CD4-positive, CD25-positive, alpha-beta regulatory T cell (primary cell): Measurements from ENCODE around the gene METAP1D. TPM values are rescaled to one million over a fixed set of nuclear protein-coding genes. Genes with fewer than 3 reads are reported as not detected.

Experiments
- ATAC-seq, 2 donors: fragments of 150-1000 bp; cut with Tn5 transposase; one replicate each; pipeline ENCODE4 v1.10.0; 2021; ENCODE audit warnings: low read depth in 2 of 2, moderate number of reproducible peaks in 2 of 2, moderate library complexity in 1 of 2
- DNase-seq, 3 donors: peaks; one replicate each; pipeline versions ENCODE4 v3.0.0 to v3.0.0-alpha.2; 2012 to 2022; ENCODE audit warnings: mixed read lengths in 1 of 3
- H3K27ac ChIP-seq: one replicate; pipeline ENCODE4 v1.7.0; 2013; ENCODE audit warnings: mild to moderate bottlenecking, low read length; ENCODE audit not compliant: insufficient read depth, poor library complexity, severe bottlenecking
- H3K27me3 ChIP-seq: one replicate; pipeline ENCODE4 v1.7.0; 2013; ENCODE audit warnings: low read length; ENCODE audit not compliant: control insufficient read depth, insufficient read depth
- H3K36me3 ChIP-seq: one replicate; pipeline ENCODE4 v1.7.0; 2013; ENCODE audit warnings: mild to moderate bottlenecking, low read length, moderate library complexity; ENCODE audit not compliant: control insufficient read depth, insufficient read depth
- H3K4me1 ChIP-seq: 2 replicates; pipeline ENCODE4 v1.7.0; 2013; ENCODE audit warnings: mild to moderate bottlenecking, low read length; ENCODE audit not compliant: insufficient read depth, control insufficient read depth, poor library complexity, severe bottlenecking
- H3K4me3 ChIP-seq: one replicate; pipeline ENCODE4 v1.7.0; 2013; ENCODE audit warnings: low read depth, mild to moderate bottlenecking, low read length, moderate library complexity
- H3K9me3 ChIP-seq, 2 experiments: 1 replicate in 1 of 2; 2 replicates in 1 of 2; pipeline ENCODE4 v1.7.0; 2013; ENCODE audit warnings: low read length in 2 of 2, mild to moderate bottlenecking in 1 of 2, moderate library complexity in 1 of 2; ENCODE audit not compliant: control insufficient read depth in 2 of 2
- H3K27ac Mint-ChIP-seq, 3 donors: one replicate each; pipeline ENCODE4 v1.8.0; 2020 to 2022; ENCODE audit warnings: mild to moderate bottlenecking in 3 of 3, mixed read lengths in 3 of 3, moderate library complexity in 2 of 3
- H3K27me3 Mint-ChIP-seq: one replicate; pipeline ENCODE4 v1.8.0; 2022; ENCODE audit warnings: mild to moderate bottlenecking, mixed read lengths
- H3K36me3 Mint-ChIP-seq: one replicate; pipeline ENCODE4 v1.8.0; 2020; ENCODE audit warnings: mixed read lengths
- H3K4me1 Mint-ChIP-seq, 4 donors: one replicate each; pipeline ENCODE4 v1.8.0; 2020 to 2022; ENCODE audit warnings: mixed read lengths in 4 of 4, mild to moderate bottlenecking in 1 of 4
- H3K4me3 Mint-ChIP-seq, 4 donors: one replicate each; pipeline ENCODE4 v1.8.0; 2020 to 2022; ENCODE audit warnings: mild to moderate bottlenecking in 4 of 4, mixed read lengths in 4 of 4, moderate library complexity in 3 of 4
- H3K9me3 Mint-ChIP-seq, 7 donors: one replicate each; pipeline ENCODE4 v1.8.0; 2020 to 2022; ENCODE audit warnings: mixed read lengths in 7 of 7, mild to moderate bottlenecking in 3 of 7, moderate library complexity in 2 of 7
- polyA plus RNA-seq, 4 donors: library from polyadenylated mRNA; unstranded; fragments of 300-500 nt; fragmentation: Illumina TruSeq; gene quantifications; one replicate each; pipeline ENCODE4 v1.2.3, GENCODE V29; 2021
- total RNA-seq: library from RNA; stranded (reverse); gene quantifications from one replicate; pipeline ENCODE4 v1.2.3, GENCODE V29; 2022

METAP1D gene
- total and polyA plus RNA-seq, 5 donors from 2014 or later = 0.54 to 3.7 (median 2.3) TPM

DNA sequence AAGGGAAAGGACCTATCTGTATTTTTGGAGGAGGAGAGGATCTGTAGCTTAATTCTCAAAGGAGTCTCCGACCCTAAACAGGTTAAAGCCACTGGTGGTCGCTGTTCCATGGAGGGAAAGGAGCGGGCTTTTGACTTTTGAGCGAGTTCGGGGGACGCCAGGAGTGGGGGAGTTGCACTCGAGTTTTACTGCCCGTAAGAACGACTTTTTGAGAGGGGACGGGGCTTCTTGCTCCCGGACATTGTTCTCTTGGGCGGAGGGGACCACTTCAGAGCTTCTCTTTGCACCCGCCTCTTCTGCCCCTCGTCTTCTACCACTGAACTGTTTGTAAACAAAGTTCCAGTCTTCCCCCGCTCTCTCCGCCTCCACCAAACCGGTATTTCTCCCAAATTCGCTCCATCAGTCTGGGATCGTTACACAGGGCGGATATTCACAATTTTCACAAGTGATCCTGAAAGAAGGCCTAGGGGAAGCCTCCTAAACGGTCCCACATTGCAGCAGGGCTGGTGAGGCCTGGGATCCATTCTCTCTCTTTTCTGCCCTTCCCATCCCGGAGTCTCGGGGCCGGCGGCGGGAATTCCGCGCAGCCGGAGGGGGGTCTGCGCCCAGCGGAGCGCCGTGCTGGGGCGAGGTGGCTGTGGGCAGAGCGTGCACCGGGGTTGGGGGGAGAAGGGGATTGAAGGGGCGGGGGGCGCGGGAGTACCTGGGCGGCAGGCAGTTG, 96.3 kb downstream of the METAP1D start:
- Histone ChIP-seq H3K4me1 (peaks cover 71% of the 10 kb centered on the region), H3K9me3 (peaks cover 3 to 10% of the 10 kb centered on the region in 2 experiments)
- H3K27ac Mint-ChIP-seq = peak overlapping the region in 1 of 3 donors; percentile 80

GRCh38 chr2:172096626-172097547, 97.1 kb downstream of the METAP1D start:
- ATAC-seq = no peak
- Mint-ChIP-seq H3K27ac (no peak overlapping the region), H3K36me3 (peaks cover 3% of the 10 kb centered on the region), H3K4me1 (peaks cover 11 to 54% (median 34%) of the 10 kb centered on the region in 4 donors), H3K9me3 (peaks cover 0 to 13% (median 0%) of the 10 kb centered on the region in 7 donors), H3K27me3 (peaks cover 78% of the 10 kb centered on the region), H3K4me3 (peak overlapping the region; percentile 67 to 85 (median 82))
- Histone ChIP-seq H3K36me3 (no peaks in the 10 kb centered on the region), H3K27me3 (peaks cover 55% of the 10 kb centered on the region), H3K9me3 (peaks cover 0 to 10% of the 10 kb centered on the region in 2 experiments), H3K4me1 (peaks cover 79% of the 10 kb centered on the region), H3K4me3 (no peak overlapping the region), H3K27ac (no peak overlapping the region)
- peak in 1 of 3 donors; percentile 29 for DNase-seq

More for the DNA sequence above, 96.3 kb downstream of the METAP1D start:
- H3K9me3 Mint-ChIP-seq = peaks cover 0 to 13% (median 0%) of the 10 kb centered on the region in 7 donors
- H3K36me3 Mint-ChIP-seq = peaks cover 3% of the 10 kb centered on the region
- H3K27ac ChIP-seq = no peak overlapping the region
- H3K36me3 ChIP-seq = no peaks in the 10 kb centered on the region
- ATAC-seq (no peak), DNase-seq (no peak)
- H3K27me3 ChIP-seq = peaks cover 58% of the 10 kb centered on the region
- H3K27me3 Mint-ChIP-seq = peaks cover 78% of the 10 kb centered on the region
- peaks cover 11 to 48% (median 32%) of the 10 kb centered on the region in 4 donors for H3K4me1 Mint-ChIP-seq
- peak overlapping the region; percentile 21 for H3K4me3 ChIP-seq
- H3K4me3 Mint-ChIP-seq = peak overlapping the region; percentile 82 to 88 (median 84)

GRCh38 chr2:172097557-172098131, 97.9 kb downstream of the METAP1D start:
- Mint-ChIP-seq H3K4me3 (peak overlapping the region in 2 of 4 donors; percentile 64 to 85), H3K27ac (no peak overlapping the region), H3K9me3 (peaks cover 0 to 11% (median 0%) of the 10 kb centered on the region in 7 donors), H3K36me3 (peaks cover 2% of the 10 kb centered on the region), H3K4me1 (peaks cover 11 to 61% (median 34%) of the 10 kb centered on the region in 4 donors), H3K27me3 (peaks cover 77% of the 10 kb centered on the region)
- H3K9me3 ChIP-seq = peaks cover 0 to 10% of the 10 kb centered on the region in 2 experiments
- DNase-seq (peak in 1 of 3 donors; percentile 8), ATAC-seq (no peak)
- H3K27me3 ChIP-seq = peaks cover 49% of the 10 kb centered on the region
- H3K4me1 ChIP-seq = peaks cover 87% of the 10 kb centered on the region
- no peak overlapping the region for H3K4me3 ChIP-seq
- H3K27ac ChIP-seq = no peak overlapping the region
- no peaks in the 10 kb centered on the region for H3K36me3 ChIP-seq

DNA sequence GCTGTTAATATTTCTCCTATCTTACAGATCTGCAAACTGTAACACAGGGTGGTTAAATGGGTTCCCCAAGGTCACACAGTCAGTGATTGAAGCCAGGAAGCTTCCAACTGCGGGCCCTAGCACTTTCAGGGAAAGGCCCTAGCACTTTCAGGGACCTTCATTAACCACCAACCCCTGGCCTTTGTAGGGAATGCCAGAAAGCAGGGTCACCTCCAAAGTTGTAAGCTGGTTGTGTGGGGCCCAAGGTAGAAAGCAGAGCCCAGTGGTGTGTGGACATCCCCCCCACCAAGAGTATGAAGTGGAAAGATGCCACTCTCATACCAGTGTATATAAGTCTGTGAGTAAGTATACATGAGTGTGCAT, 98.5 kb downstream of the METAP1D start:
- Histone ChIP-seq H3K36me3 (no peaks in the 10 kb centered on the region), H3K4me1 (peaks cover 93% of the 10 kb centered on the region), H3K9me3 (peaks cover 0 to 10% of the 10 kb centered on the region in 2 experiments), H3K4me3 (no peak overlapping the region), H3K27ac (no peak overlapping the region), H3K27me3 (peaks cover 46% of the 10 kb centered on the region)
- Mint-ChIP-seq H3K4me1 (peaks cover 14 to 62% (median 37%) of the 10 kb centered on the region in 4 donors), H3K27ac (no peak overlapping the region), H3K4me3 (peak overlapping the region; percentile 21 to 73 (median 68)), H3K27me3 (peaks cover 77% of the 10 kb centered on the region), H3K36me3 (no peaks in the 10 kb centered on the region), H3K9me3 (peaks cover 0 to 9% (median 0%) of the 10 kb centered on the region in 7 donors)
- no peak for DNase-seq
- no peak for ATAC-seq

GRCh38 chr2:172098650-172099471, 99.1 kb downstream of the METAP1D start:
- Histone ChIP-seq H3K9me3 (peaks cover 0 to 4% of the 10 kb centered on the region in 2 experiments), H3K4me1 (peaks cover 99% of the 10 kb centered on the region), H3K4me3 (no peak overlapping the region), H3K27me3 (peaks cover 45% of the 10 kb centered on the region), H3K27ac (no peak overlapping the region), H3K36me3 (no peaks in the 10 kb centered on the region)
- no peak for ATAC-seq
- H3K36me3 Mint-ChIP-seq = peaks cover 2% of the 10 kb centered on the region
- H3K27me3 Mint-ChIP-seq = peaks cover 77% of the 10 kb centered on the region
- H3K4me3 Mint-ChIP-seq = peak overlapping the region; percentile 21 to 73 (median 68)
- peaks cover 19 to 65% (median 40%) of the 10 kb centered on the region in 4 donors for H3K4me1 Mint-ChIP-seq
- peak overlapping the region in 1 of 3 donors; percentile 8 for H3K27ac Mint-ChIP-seq
- DNase-seq = peak in 2 of 3 donors; percentile 20 to 35
- H3K9me3 Mint-ChIP-seq = peaks cover 0 to 8% (median 0%) of the 10 kb centered on the region in 7 donors

DNA sequence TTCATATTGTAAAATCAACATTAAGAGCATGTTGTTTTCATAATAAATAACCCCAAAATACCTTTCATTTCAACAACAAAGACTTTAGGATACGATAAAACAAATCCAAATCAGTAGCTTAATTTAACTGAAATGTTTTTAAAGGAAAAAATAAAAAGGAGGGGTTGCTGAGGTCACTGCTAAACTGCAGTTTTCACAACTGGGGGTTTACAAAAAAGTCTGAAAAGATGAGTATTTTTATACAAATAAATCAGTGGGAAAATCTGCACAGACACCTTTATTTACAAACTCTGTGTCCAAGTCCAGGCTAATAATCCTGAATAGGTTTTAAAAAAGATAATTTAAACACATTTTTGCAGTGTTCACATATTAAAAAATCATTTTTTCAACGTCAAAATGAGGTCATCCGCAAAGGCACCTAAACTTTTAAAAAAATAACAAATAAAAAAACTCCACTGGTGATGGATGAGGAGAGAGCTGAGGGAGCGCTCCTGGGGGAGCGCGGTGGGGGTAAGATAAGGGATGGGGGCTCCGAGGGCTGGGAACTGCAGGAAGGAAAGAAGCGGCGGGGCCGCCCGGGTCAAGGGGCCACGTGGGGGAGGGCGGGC, 99.8 kb downstream of the METAP1D start:
- no peak overlapping the region for H3K27ac ChIP-seq
- no peak overlapping the region for H3K4me3 ChIP-seq
- Mint-ChIP-seq H3K4me3 (peak overlapping the region in 2 of 4 donors; percentile 39 to 42), H3K27ac (peak overlapping the region in 1 of 3 donors; percentile 26), H3K27me3 (peaks cover 79% of the 10 kb centered on the region), H3K9me3 (peaks cover 0 to 9% (median 1%) of the 10 kb centered on the region in 7 donors), H3K4me1 (peaks cover 23 to 66% (median 42%) of the 10 kb centered on the region in 4 donors), H3K36me3 (peaks cover 6% of the 10 kb centered on the region)
- H3K9me3 ChIP-seq = no peaks in the 10 kb centered on the region
- H3K4me1 ChIP-seq = peaks cover 97% of the 10 kb centered on the region
- ATAC-seq (no peak), DNase-seq (no peak)
- no peaks in the 10 kb centered on the region for H3K36me3 ChIP-seq
- H3K27me3 ChIP-seq = peaks cover 47% of the 10 kb centered on the region
